ENCODE results near the gene CDH2.

Gene CDH2

GRCh38 chr18:27969206-27969605, 207.7 kb downstream of the CDH2 start:
- no peak for TF ChIP-seq CTCF (IDR thresholded peaks at IDR 0.05; ENCODE audit: low read length, missing control alignments)
- H3K4me3 ChIP-seq (replicated peaks; ENCODE audit: low read depth, low read length) = no peak overlapping the region
- DNase-seq (ENCODE audit: low read depth) = no peak

DNA sequence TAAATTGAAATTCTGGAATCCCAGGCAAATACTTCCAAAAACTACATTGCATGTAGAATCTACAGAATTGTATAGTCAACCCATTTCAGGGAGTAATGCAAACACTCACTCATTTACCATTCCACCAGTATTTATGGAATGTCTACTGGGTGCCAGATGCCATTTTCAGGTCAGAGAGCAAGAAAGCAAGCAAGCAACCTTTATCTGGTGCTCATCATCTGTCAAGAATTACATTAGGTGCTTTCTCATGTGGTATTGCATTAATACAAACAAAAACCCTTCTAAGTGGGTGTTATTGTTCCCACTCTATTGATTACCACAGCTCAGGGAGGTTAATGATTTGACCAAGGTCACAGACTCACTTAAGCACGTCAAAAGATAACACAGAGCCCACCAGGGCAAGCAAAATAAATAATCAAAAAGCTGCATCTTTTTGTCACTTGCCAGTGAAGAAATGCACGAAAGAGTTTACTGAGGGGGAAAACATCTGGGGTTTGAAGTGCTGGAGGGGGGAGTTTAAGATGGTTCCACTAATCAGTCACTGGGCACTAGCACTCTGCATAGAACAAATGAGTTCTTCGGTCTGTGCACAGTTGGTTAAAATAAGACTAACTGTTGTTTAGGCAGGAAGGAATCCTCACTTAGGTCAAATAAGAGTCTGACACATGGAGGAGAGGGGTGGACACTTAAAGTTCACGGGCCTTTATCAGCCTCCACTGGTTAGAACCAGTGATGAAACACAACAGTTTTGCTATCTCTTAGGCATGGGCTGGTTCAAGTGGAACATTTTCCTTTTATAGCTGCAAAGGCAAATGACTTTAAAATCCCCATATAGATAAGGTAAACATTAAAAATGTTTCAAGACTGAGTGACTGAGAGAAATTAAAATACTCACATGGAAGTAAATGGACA, 208.8 kb downstream of the CDH2 start:
- TF ChIP-seq CTCF (IDR thresholded peaks at IDR 0.05; ENCODE audit: low read length, missing control alignments) = no peak
- peak; percentile 18 for DNase-seq (ENCODE audit: low read depth)

GRCh38 chr18:27966881-27967280, 210.0 kb downstream of the CDH2 start:
- H3K4me3 ChIP-seq (replicated peaks; ENCODE audit: low read depth, low read length) = no peak overlapping the region
- TF ChIP-seq CTCF (IDR thresholded peaks at IDR 0.05; ENCODE audit: low read length, missing control alignments) = no peak
- DNase-seq (ENCODE audit: low read depth) = no peak

More for the DNA sequence above, 208.8 kb downstream of the CDH2 start:
- no peak overlapping the region for H3K4me3 ChIP-seq (replicated peaks; ENCODE audit: low read depth, low read length)

DNA sequence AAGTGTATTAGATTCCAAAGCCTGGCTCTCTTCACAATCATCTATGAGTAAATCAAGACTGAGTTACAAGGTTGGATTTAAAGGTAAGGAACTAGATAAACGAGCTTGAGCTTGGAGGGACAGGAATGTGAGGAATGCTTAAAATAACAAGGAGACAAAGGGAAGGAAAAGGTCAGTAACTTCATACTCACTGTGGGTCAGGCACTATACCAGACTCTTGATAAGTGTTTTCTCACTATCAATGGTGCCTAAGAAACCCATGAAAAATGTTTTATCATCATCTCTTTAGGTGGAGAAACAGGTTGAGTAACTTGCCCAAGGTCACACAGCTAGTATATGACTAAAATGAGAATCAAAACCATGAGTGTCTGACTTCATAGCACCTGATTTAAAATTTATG, 212.1 kb downstream of the CDH2 start:
- peak; percentile 31 for DNase-seq (ENCODE audit: low read depth)
- no peak overlapping the region for H3K4me3 ChIP-seq (replicated peaks; ENCODE audit: low read depth, low read length)
- no peak for TF ChIP-seq CTCF (IDR thresholded peaks at IDR 0.05; ENCODE audit: low read length, missing control alignments)

GRCh38 chr18:27959101-27959500, 217.8 kb downstream of the CDH2 start:
- TF ChIP-seq CTCF (IDR thresholded peaks at IDR 0.05; ENCODE audit: low read length, missing control alignments) = no peak
- DNase-seq (ENCODE audit: low read depth) = no peak

GRCh38 chr18:27956001-27956640, 220.8 kb downstream of the CDH2 start:
- DNase-seq (ENCODE audit: low read depth) = no peak
- TF ChIP-seq CTCF (IDR thresholded peaks at IDR 0.05; ENCODE audit: low read length, missing control alignments) = no peak
- no peak overlapping the region for H3K4me3 ChIP-seq (replicated peaks; ENCODE audit: low read depth, low read length)

More at GRCh38 chr18:27959101-27959500, 217.8 kb downstream of the CDH2 start:
- H3K4me3 ChIP-seq (replicated peaks; ENCODE audit: low read depth, low read length) = no peak overlapping the region

All from fibroblast of pulmonary artery (primary cell).